ENCODE measurements around the gene CDK9.

- no peak for TF ChIP-seq CTCF (IDR thresholded peaks at IDR 0.05)
- TF ChIP-seq POLR2A (IDR thresholded peaks at IDR 0.05), result no peak
Observed at GRCh38 chr9:127833555-127833954, 47.7 kb downstream of the CDK9 start.

Data from esophagus squamous epithelium (tissue), 4 donors.